WTC11 (cell line): Measurements from ENCODE around the gene PDZD2. TPM values are rescaled to one million over a fixed set of nuclear protein-coding genes. Genes with fewer than 3 reads are reported as not detected.

Experiments
- ATAC-seq: fragments of 200-7000 bp; cut with Tn5 transposase; 2 replicates; pipeline ENCODE4 v1.10.0; 2021; ENCODE audit warnings: mild to moderate bottlenecking, moderate library complexity
- CTCF ChIA-PET: fragments of 300-600 bp; sonication (Branson Sonifier 250); formaldehyde crosslinking; loops from one replicate; lab custom pipeline; 2021; ENCODE audit warnings: antibody characterized with exemption; lab: Charles Lee
- POLR2A ChIA-PET: fragments of 350-600 bp; sonication (Branson Sonifier 250); formaldehyde crosslinking; loops from one replicate; lab custom pipeline; 2021; ENCODE audit warnings: antibody characterized with exemption; lab: Charles Lee
- DNase-seq: peaks from one replicate; pipeline ENCODE4 v3.0.0; 2021; ENCODE audit warnings: low spot score
- H3K27ac Mint-ChIP-seq: 2 replicates; pipeline ENCODE4 v1.8.0; 2021; ENCODE audit warnings: mixed read lengths
- H3K27me3 Mint-ChIP-seq: 2 replicates; pipeline ENCODE4 v1.8.0; 2021; ENCODE audit warnings: low read depth, mild to moderate bottlenecking, moderate library complexity, mixed read lengths
- H3K36me3 Mint-ChIP-seq: 2 replicates; pipeline ENCODE4 v1.8.0; 2021; ENCODE audit warnings: mixed read lengths
- H3K4me1 Mint-ChIP-seq: 2 replicates; pipeline ENCODE4 v1.8.0; 2022; ENCODE audit warnings: mixed read lengths
- H3K4me3 Mint-ChIP-seq: 2 replicates; pipeline ENCODE4 v1.8.0; 2021; ENCODE audit warnings: mild to moderate bottlenecking, moderate library complexity, mixed read lengths
- H3K9me3 Mint-ChIP-seq: 2 replicates; pipeline ENCODE4 v1.8.0; 2021; ENCODE audit warnings: mixed read lengths
- ARID4B ChIP-seq: sonication (generic); formaldehyde crosslinking; IDR thresholded peaks from 2 replicates; pipeline ENCODE4 v1.8.0; 2023; ENCODE audit warnings: missing genetic modification reagents, mild to moderate bottlenecking, borderline replicate concordance
- ATF3 ChIP-seq: sonication (generic); formaldehyde crosslinking; conservative IDR thresholded peaks from 2 replicates; pipeline ENCODE4 v1.8.1; 2022; ENCODE audit warnings: mild to moderate bottlenecking, missing genetic modification reagents
- CREB1 ChIP-seq: sonication (generic); formaldehyde crosslinking; IDR thresholded peaks from 2 replicates; pipeline ENCODE4 v1.8.0; 2023; ENCODE audit warnings: mild to moderate bottlenecking, missing genetic modification reagents
- E2F5 ChIP-seq: sonication (generic); formaldehyde crosslinking; IDR thresholded peaks from 2 replicates; pipeline ENCODE4 v1.8.1; 2022; ENCODE audit warnings: mild to moderate bottlenecking, moderate library complexity, missing genetic modification reagents
- IRF1 ChIP-seq: sonication (generic); formaldehyde crosslinking; IDR thresholded peaks from 2 replicates; pipeline ENCODE4 v1.8.0; 2023; ENCODE audit warnings: missing genetic modification reagents
- IRF2 ChIP-seq: sonication (generic); formaldehyde crosslinking; IDR thresholded peaks from 2 replicates; pipeline ENCODE4 v1.8.0; 2022; ENCODE audit warnings: low read depth, missing genetic modification reagents, borderline replicate concordance
- JUN ChIP-seq: sonication (generic); formaldehyde crosslinking; IDR thresholded peaks from 2 replicates; pipeline ENCODE4 v1.8.0; 2023; ENCODE audit warnings: mild to moderate bottlenecking, missing genetic modification reagents
- MLX ChIP-seq: sonication (generic); formaldehyde crosslinking; IDR thresholded peaks from 2 replicates; pipeline ENCODE4 v1.8.1; 2023; ENCODE audit warnings: mild to moderate bottlenecking, missing genetic modification reagents, moderate library complexity
- NFE2L1 ChIP-seq: sonication (generic); formaldehyde crosslinking; IDR thresholded peaks from 2 replicates; pipeline ENCODE4 v1.8.1; 2023; ENCODE audit warnings: missing genetic modification reagents
- PRDM15 ChIP-seq: sonication (generic); formaldehyde crosslinking; IDR thresholded peaks from 2 replicates; pipeline ENCODE4 v1.8.0; 2022; ENCODE audit warnings: missing genetic modification reagents
- SP1 ChIP-seq: sonication (generic); formaldehyde crosslinking; conservative IDR thresholded peaks from 2 replicates; pipeline ENCODE4 v1.8.1; 2022; ENCODE audit warnings: missing genetic modification reagents
- ZNF138 ChIP-seq: sonication (generic); formaldehyde crosslinking; conservative IDR thresholded peaks from 2 replicates; pipeline ENCODE4 v1.8.1; 2022; ENCODE audit warnings: mild to moderate bottlenecking, moderate library complexity, missing genetic modification reagents
- ZNF219 ChIP-seq: sonication (generic); formaldehyde crosslinking; IDR thresholded peaks from 2 replicates; pipeline ENCODE4 v1.8.0; 2023; ENCODE audit warnings: missing genetic modification reagents, mild to moderate bottlenecking, borderline replicate concordance
- ZNF263 ChIP-seq: sonication (generic); formaldehyde crosslinking; IDR thresholded peaks from 2 replicates; pipeline ENCODE4 v1.8.1; 2022; ENCODE audit warnings: low read depth, mild to moderate bottlenecking, moderate library complexity, missing genetic modification reagents
- total RNA-seq: library from RNA; stranded (reverse); gene quantifications from 3 replicates; pipeline ENCODE4 v1.2.3, GENCODE V29; 2021
- TF ChIP-seq, protein P1 (sequence below): sonication (generic); formaldehyde crosslinking; IDR thresholded peaks from 2 replicates; pipeline ENCODE4 v1.8.1; 2023; ENCODE audit warnings: mild to moderate bottlenecking, missing genetic modification reagents
- TF ChIP-seq, protein P2 (sequence below): fragments of 250-450 bp; sonication (Bioruptor Pico); IDR thresholded peaks from 2 replicates; pipeline ENCODE4 v1.9.0; 2021; ENCODE audit warnings: mild to moderate bottlenecking
- TF ChIP-seq, protein P3 (sequence below): sonication (generic); formaldehyde crosslinking; IDR thresholded peaks from 2 replicates; pipeline ENCODE4 v1.8.0; 2022; ENCODE audit warnings: mild to moderate bottlenecking, missing genetic modification reagents
- TF ChIP-seq, protein P4 (sequence below): fragments of 250-450 bp; sonication (Bioruptor Pico); IDR thresholded peaks from 2 replicates; pipeline ENCODE4 v1.8.0; 2021; ENCODE audit warnings: mild to moderate bottlenecking

PDZD2 gene
- total RNA-seq, 1 experiment from 2014 or later, result 11.4 TPM

GRCh38 chr5:32013658-32014057 lies 374.7 kb downstream of the PDZD2 start (continued):
- TF ChIP-seq, protein P1, sequence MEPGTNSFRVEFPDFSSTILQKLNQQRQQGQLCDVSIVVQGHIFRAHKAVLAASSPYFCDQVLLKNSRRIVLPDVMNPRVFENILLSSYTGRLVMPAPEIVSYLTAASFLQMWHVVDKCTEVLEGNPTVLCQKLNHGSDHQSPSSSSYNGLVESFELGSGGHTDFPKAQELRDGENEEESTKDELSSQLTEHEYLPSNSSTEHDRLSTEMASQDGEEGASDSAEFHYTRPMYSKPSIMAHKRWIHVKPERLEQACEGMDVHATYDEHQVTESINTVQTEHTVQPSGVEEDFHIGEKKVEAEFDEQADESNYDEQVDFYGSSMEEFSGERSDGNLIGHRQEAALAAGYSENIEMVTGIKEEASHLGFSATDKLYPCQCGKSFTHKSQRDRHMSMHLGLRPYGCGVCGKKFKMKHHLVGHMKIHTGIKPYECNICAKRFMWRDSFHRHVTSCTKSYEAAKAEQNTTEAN (CRISPR knock-in tag), result no peak
- TF ChIP-seq ZNF138 (CRISPR knock-in tag) (no peak), MLX (CRISPR knock-in tag) (no peak), ZNF263 (CRISPR knock-in tag) (no peak), ZNF219 (CRISPR knock-in tag) (no peak)
- TF ChIP-seq, protein P2, sequence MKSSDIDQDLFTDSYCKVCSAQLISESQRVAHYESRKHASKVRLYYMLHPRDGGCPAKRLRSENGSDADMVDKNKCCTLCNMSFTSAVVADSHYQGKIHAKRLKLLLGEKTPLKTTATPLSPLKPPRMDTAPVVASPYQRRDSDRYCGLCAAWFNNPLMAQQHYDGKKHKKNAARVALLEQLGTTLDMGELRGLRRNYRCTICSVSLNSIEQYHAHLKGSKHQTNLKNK (CRISPR knock-in tag), result no peak

DNA sequence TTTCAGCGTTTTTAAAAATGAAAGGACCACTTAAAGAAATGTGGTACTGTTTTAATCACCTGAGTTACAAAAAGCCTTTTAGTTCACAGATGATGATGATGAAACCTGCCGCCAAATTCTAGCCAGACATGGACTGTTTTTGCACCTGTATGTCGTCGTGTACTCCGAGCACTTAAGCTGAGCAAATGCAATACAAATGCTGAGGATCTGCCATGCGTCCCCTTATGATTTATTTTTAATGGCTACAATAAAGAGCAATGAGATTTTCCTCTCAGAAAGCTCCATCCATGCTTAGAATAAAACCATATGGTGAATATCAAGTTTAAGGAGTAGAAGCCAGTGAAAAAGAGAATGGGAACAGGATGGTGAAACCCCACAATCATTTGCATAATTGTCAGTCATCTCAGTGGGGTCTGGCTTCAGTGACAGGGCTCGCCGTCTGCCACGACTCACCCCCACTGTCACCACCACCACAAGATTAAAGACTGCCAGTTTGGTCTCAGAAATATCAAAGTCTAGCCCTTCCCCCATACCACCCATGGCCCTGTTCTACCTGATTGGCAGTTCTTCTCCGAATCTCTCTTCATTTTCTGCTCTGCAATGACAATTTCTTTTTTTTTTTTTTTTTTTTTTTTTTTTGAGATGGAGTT lies 375.3 kb downstream of the PDZD2 start:
- H3K4me1 Mint-ChIP-seq, result peaks cover 50% of the 10 kb centered on the region
- ChIA-PET POLR2A (no interaction called here), CTCF (no interaction called here)
- no peaks in the 10 kb centered on the region for H3K36me3 Mint-ChIP-seq
- no peaks in the 10 kb centered on the region for H3K27me3 Mint-ChIP-seq
- no peak overlapping the region for H3K4me3 Mint-ChIP-seq
- DNase-seq, result no peak
- H3K9me3 Mint-ChIP-seq, result no peaks in the 10 kb centered on the region
- TF ChIP-seq CREB1 (no peak), IRF1 (CRISPR knock-in tag) (no peak), ARID4B (no peak), E2F5 (CRISPR knock-in tag) (no peak), NFE2L1 (CRISPR knock-in tag) (no peak), SP1 (CRISPR knock-in tag) (no peak), IRF2 (no peak), JUN (CRISPR knock-in tag) (no peak), PRDM15 (no peak), ATF3 (CRISPR knock-in tag) (no peak)
- TF ChIP-seq, protein P3, sequence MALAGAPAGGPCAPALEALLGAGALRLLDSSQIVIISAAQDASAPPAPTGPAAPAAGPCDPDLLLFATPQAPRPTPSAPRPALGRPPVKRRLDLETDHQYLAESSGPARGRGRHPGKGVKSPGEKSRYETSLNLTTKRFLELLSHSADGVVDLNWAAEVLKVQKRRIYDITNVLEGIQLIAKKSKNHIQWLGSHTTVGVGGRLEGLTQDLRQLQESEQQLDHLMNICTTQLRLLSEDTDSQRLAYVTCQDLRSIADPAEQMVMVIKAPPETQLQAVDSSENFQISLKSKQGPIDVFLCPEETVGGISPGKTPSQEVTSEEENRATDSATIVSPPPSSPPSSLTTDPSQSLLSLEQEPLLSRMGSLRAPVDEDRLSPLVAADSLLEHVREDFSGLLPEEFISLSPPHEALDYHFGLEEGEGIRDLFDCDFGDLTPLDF (CRISPR knock-in tag), result no peak
- TF ChIP-seq, protein P4, sequence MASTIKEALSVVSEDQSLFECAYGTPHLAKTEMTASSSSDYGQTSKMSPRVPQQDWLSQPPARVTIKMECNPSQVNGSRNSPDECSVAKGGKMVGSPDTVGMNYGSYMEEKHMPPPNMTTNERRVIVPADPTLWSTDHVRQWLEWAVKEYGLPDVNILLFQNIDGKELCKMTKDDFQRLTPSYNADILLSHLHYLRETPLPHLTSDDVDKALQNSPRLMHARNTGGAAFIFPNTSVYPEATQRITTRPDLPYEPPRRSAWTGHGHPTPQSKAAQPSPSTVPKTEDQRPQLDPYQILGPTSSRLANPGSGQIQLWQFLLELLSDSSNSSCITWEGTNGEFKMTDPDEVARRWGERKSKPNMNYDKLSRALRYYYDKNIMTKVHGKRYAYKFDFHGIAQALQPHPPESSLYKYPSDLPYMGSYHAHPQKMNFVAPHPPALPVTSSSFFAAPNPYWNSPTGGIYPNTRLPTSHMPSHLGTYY (CRISPR knock-in tag), result no peak
- ATAC-seq, result no peak
- H3K27ac Mint-ChIP-seq, result no peak overlapping the region; the same call in 1 of the 2 replicates
